Left ventricle myocardium inferior (tissue), 1 donor: Measurements from ENCODE around the gene ARHGAP1. TPM values are rescaled to one million over a fixed set of nuclear protein-coding genes. Genes with fewer than 3 reads are reported as not detected.

Experiments used
- DNase-seq: peaks from one replicate; pipeline ENCODE4 v3.0.0-alpha.2; 2020
- H3K27ac ChIP-seq: fragments of 200-600 bp; replicated peaks from 2 replicates; pipeline ENCODE4 v1.8.0; 2021
- H3K27me3 ChIP-seq: fragments of 200-600 bp; 2 replicates; pipeline ENCODE4 v1.8.0; 2021; ENCODE audit warnings: low read depth
- H3K36me3 ChIP-seq: fragments of 200-600 bp; 2 replicates; pipeline ENCODE4 v1.8.0; 2021
- H3K4me1 ChIP-seq: fragments of 200-600 bp; 2 replicates; pipeline ENCODE4 v1.8.0; 2021
- H3K4me3 ChIP-seq: fragments of 200-600 bp; 2 replicates; pipeline ENCODE4 v1.8.0; 2021; ENCODE audit warnings: mild to moderate bottlenecking, moderate library complexity
- H3K9me3 ChIP-seq: fragments of 200-600 bp; replicated peaks from 2 replicates; pipeline ENCODE4 v1.8.0; 2021
- intact Hi-C: fragments of 100-400 bp; cut with micrococcal nuclease; formaldehyde crosslinking; loops from one replicate; pipeline ENCODE4 v1.11.0; 2022
- total RNA-seq: library from RNA; stranded (reverse); fragmentation: NEBNext Ultra II Directional; extraction: Animal tissue kit (Norgen Biotek cat#: 25700); gene quantifications from one replicate; pipeline ENCODE4 v1.2.1, GENCODE V29; 2021
- TF ChIP-seq, protein P1 (sequence below): fragments of 200-600 bp; IDR thresholded peaks from 2 replicates; pipeline ENCODE4 v1.8.0; 2021; ENCODE audit warnings: antibody characterized with exemption, mild to moderate bottlenecking, borderline replicate concordance
- donor health status: DM: no; HTN: yes; CAD: no; lungs with severe emphysema.

Gene ARHGAP1
- total RNA-seq, 1 donor from 2014 or later: 101 TPM

DNA sequence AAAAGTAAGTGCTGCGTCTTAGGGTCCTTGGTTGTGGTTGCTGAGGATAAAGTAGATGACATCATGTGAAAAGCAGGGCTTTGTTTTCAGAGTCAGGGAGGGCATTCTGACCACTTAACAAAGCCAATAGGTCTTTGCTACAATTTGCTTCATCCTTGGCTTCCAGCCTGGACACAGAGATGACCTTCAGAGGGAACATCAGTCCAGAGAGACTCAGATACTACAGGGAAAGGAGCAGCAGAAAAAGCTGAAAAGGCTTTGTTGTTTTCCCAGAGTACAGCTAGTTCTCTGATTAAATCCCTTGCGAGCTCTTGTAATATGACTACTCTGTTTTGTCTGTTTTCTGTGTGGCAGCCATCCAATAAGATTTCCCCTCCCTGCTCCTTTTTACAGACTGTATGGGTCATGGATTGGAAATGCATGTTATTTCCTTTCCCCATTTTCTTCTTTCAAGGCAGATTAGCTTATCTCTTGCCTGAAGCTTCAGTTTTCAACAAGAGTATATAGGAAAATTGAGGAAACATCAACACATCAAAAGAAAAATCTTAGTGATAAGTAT lies 51.2 kb downstream of the ARHGAP1 start:
- TF ChIP-seq, protein P1, sequence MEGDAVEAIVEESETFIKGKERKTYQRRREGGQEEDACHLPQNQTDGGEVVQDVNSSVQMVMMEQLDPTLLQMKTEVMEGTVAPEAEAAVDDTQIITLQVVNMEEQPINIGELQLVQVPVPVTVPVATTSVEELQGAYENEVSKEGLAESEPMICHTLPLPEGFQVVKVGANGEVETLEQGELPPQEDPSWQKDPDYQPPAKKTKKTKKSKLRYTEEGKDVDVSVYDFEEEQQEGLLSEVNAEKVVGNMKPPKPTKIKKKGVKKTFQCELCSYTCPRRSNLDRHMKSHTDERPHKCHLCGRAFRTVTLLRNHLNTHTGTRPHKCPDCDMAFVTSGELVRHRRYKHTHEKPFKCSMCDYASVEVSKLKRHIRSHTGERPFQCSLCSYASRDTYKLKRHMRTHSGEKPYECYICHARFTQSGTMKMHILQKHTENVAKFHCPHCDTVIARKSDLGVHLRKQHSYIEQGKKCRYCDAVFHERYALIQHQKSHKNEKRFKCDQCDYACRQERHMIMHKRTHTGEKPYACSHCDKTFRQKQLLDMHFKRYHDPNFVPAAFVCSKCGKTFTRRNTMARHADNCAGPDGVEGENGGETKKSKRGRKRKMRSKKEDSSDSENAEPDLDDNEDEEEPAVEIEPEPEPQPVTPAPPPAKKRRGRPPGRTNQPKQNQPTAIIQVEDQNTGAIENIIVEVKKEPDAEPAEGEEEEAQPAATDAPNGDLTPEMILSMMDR: no peak
- peaks cover 34% of the 10 kb centered on the region for H3K4me1 ChIP-seq
- intact Hi-C loops: no loop called here
- peak overlapping the region; percentile 89 for H3K27ac ChIP-seq
- no peaks in the 10 kb centered on the region for H3K9me3 ChIP-seq
- no peaks in the 10 kb centered on the region for H3K27me3 ChIP-seq
- H3K36me3 ChIP-seq: peaks cover 82% of the 10 kb centered on the region
- peak; percentile 44 for DNase-seq
- no peak overlapping the region for H3K4me3 ChIP-seq

DNA sequence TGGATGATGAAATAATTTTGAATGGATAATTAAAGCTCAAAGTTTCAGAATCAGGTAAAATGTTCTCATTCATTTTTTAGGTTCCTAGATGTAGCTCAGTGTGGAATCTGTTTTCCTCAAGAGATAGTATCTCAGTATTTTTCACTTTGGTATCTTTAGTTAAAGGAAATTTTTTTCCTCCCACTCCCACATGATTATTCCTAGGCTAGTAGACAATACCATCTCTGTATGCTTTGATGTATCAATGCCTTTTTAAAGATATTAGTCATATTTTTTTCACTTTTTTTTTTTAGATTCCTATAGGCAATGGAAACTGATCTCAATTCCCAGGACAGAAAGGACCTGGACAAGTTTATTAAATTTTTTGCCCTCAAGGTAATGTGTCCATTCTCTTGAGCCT lies 56.4 kb downstream of the ARHGAP1 start:
- H3K27ac ChIP-seq: no peak overlapping the region
- DNase-seq: no peak
- H3K36me3 ChIP-seq: peaks cover 64% of the 10 kb centered on the region
- TF ChIP-seq, protein P1: no peak
- intact Hi-C loops: no loop called here
- no peak overlapping the region for H3K4me3 ChIP-seq
- peaks cover 14% of the 10 kb centered on the region for H3K4me1 ChIP-seq
- H3K27me3 ChIP-seq: no peaks in the 10 kb centered on the region
- no peaks in the 10 kb centered on the region for H3K9me3 ChIP-seq

DNA sequence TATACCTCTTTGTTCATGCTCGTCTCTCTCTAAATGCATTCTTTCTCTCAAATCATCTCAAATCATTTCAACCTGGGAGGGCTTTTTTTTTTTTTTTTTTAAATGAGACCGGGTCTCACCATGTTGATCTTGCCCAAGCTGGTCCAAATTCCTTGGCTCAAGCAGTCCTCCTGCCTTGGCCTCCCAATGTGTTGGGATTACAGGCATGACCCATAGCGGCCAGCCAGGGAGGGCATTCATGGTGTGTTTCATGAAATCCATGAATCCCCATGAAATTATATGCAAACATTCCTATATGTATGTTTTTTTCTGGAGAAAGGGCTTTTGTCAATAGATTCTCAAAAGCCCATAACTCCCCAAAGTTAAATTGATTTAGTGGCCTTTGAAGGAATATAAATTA lies 56.9 kb downstream of the ARHGAP1 start:
- no peak for DNase-seq
- no peaks in the 10 kb centered on the region for H3K9me3 ChIP-seq
- peaks cover 67% of the 10 kb centered on the region for H3K36me3 ChIP-seq
- intact Hi-C loops: no loop called here
- H3K4me1 ChIP-seq: peaks cover 9% of the 10 kb centered on the region
- TF ChIP-seq, protein P1: no peak
- H3K27me3 ChIP-seq: no peaks in the 10 kb centered on the region
- no peak overlapping the region for H3K27ac ChIP-seq
- no peak overlapping the region for H3K4me3 ChIP-seq

DNA sequence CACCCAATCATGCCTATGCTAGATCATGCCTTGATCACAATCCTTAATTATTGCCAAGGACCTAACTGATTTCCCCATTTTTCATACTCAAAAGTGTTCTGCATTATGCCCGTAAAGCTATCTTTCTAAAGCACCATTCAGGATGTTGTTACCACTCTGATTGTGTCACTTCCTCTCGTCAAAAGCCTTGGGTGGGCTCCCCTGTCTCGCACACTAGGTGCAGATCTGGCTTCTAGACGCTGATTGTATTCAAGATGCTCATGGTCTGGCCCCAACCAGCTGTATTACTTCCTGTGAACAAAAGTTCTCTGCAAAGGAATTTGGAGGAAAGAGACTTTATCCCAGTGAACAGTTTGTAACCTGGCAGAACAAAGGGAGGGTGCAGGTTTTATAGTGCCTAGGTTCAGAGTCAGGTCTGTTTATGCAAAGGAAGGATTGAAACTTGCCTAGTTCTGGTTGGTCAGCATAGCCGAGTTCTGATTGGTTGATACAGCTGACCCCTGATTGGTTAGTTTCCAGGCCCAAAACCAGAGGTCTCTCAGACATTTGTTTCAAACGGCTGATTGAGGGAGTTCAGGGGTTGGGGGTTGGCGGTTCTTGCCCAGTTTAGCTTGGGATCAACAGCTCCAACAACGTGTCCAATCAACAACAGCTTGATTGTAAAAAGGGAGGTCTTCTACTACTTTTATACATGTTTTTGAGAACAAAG lies 57.6 kb downstream of the ARHGAP1 start:
- Histone ChIP-seq H3K9me3 (no peaks in the 10 kb centered on the region), H3K4me3 (no peak overlapping the region), H3K27me3 (no peaks in the 10 kb centered on the region), H3K27ac (no peak overlapping the region), H3K36me3 (peaks cover 68% of the 10 kb centered on the region), H3K4me1 (peaks cover 2% of the 10 kb centered on the region)
- no peak for DNase-seq
- intact Hi-C loops: no loop called here
- TF ChIP-seq, protein P1: no peak

DNA sequence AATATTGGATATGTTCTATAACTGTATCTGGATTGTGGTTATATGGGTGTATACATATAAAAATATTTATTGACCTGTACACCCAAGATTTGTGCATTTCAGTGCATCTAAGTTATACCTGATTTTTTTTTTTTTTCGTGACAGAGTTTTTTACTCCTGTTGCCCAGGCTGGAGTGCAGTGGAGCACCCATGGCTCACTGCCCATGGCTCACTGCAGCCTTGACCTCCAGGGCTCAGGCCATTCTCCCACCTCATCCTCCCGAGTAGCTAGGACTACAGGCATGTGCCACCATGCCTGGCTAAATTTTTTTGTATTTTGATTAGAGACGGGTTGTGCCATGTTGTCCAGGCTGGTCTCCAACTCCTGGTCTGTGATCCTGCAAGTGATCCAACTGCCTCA lies 58.8 kb downstream of the ARHGAP1 start:
- DNase-seq: no peak
- Histone ChIP-seq H3K36me3 (peaks cover 57% of the 10 kb centered on the region), H3K27ac (no peak overlapping the region), H3K4me3 (no peak overlapping the region), H3K9me3 (no peaks in the 10 kb centered on the region), H3K27me3 (no peaks in the 10 kb centered on the region), H3K4me1 (no peaks in the 10 kb centered on the region)
- TF ChIP-seq, protein P1: no peak
- intact Hi-C loops: no loop called here
